ENCODE measurements around the gene PRKCB. TPM values are rescaled to one million over a fixed set of nuclear protein-coding genes. Genes with fewer than 3 reads are reported as not detected.

Gene PRKCB
- total and polyA plus RNA-seq, 9 donors = 0.38 to 5.0 (median 1.2) TPM

DNA sequence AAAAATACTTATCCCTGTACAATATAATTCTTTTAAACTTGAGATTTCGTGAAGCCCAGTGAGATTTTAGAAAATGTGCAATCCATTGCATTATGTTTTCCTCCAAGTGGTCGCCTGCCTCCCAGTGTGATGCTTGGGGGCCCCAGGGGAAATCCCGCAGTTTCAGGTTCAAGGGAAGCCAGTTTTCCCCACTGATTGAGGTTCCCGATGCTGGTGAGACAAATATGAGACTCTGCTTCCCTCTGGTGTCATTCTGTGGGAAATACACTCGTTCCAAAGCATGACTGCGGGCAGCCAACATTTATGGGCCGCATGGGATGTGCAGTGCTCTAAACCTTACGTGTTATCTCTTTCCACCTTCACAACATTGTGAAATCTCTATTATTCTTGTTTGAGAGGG is 200.8 kb downstream of the PRKCB start:
- H3K36me3 ChIP-seq = no peaks in the 10 kb centered on the region
- intact Hi-C loops (cut with DNase I) = loop anchor here in 1 of 4 donors (10.0 kb wide), 2 partner anchors 232 to 302 kb away; no protein-coding TSS in a partner anchor
- H3K4me3 ChIP-seq = no peak overlapping the region
- DNase-seq = no peak
- H3K4me1 ChIP-seq (ENCODE audit: insufficient read depth) = no peaks in the 10 kb centered on the region
- H3K27me3 ChIP-seq = no peaks in the 10 kb centered on the region
- H3K27ac ChIP-seq = no peak overlapping the region
- no peaks in the 10 kb centered on the region for H3K9me3 ChIP-seq
- TF ChIP-seq, protein P1, sequence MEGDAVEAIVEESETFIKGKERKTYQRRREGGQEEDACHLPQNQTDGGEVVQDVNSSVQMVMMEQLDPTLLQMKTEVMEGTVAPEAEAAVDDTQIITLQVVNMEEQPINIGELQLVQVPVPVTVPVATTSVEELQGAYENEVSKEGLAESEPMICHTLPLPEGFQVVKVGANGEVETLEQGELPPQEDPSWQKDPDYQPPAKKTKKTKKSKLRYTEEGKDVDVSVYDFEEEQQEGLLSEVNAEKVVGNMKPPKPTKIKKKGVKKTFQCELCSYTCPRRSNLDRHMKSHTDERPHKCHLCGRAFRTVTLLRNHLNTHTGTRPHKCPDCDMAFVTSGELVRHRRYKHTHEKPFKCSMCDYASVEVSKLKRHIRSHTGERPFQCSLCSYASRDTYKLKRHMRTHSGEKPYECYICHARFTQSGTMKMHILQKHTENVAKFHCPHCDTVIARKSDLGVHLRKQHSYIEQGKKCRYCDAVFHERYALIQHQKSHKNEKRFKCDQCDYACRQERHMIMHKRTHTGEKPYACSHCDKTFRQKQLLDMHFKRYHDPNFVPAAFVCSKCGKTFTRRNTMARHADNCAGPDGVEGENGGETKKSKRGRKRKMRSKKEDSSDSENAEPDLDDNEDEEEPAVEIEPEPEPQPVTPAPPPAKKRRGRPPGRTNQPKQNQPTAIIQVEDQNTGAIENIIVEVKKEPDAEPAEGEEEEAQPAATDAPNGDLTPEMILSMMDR (IDR thresholded peaks at IDR 0.05) = peak in 1 of 3 donors; percentile 31
- TF ChIP-seq POLR2A (IDR thresholded peaks at IDR 0.05) = no peak
- no peak for TF ChIP-seq EP300 (IDR thresholded peaks at IDR 0.05)
- 3 to 5% (median 4%) methylated on average over 8 of the region's 8 CpGs for WGBS, 3 donors

GRCh38 chr16:24037335-24037734 is 201.6 kb downstream of the PRKCB start:
- H3K4me1 ChIP-seq (ENCODE audit: insufficient read depth) = no peaks in the 10 kb centered on the region
- intact Hi-C loops (cut with DNase I) = loop anchor here in 1 of 4 donors (10.0 kb wide), 2 partner anchors 233 to 303 kb away; no protein-coding TSS in a partner anchor
- WGBS, 3 donors = 31 to 53% (median 41%) methylated on average over 3 of the region's 3 CpGs

DNA sequence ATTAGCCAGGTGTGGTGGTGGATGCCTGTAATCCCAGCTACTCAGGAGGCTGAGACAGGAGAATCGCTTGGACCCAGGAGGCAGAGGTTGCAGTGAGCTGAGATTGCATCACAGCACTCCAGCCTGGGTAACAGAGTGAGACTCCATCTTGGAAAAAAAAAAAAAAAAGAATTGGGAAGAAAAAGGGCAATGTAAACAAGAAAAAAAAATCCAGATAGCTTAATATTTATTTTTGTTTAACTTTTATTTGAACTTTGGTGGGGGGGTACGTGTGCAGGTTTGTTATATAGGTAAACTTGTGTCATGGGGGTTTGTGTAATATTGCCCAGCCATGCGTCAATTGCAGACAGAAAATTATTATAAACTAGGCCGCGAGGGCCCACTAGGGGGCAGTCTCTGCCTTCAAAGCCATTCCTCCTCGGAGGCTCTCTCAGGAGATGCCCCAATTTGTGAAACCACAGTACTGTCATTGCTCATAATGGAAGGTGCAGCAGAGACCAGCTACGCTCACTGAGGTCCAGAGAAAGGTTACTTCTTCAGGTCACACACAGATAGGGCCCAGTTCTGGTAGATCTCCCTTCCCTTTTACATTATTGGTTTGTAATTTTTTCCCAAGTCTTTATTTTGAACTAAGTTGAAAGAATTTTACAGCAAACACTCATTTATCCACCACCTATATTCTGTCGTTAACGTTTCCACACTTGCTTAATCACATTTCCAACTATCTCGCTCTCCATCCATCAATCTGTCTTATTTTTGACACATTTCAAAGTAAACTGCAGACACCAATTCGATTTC is 206.2 kb downstream of the PRKCB start:
- DNase-seq = no peak
- H3K4me1 ChIP-seq (ENCODE audit: insufficient read depth) = no peaks in the 10 kb centered on the region
- no peaks in the 10 kb centered on the region for H3K36me3 ChIP-seq
- H3K27ac ChIP-seq = no peak overlapping the region
- H3K27me3 ChIP-seq = no peaks in the 10 kb centered on the region
- no peak overlapping the region for H3K4me3 ChIP-seq
- 33 to 37% (median 34%) methylated on average over 11 of the region's 11 CpGs for WGBS, 3 donors
- TF ChIP-seq, protein P1 (IDR thresholded peaks at IDR 0.05) = no peak
- no peak for TF ChIP-seq POLR2A (IDR thresholded peaks at IDR 0.05)
- no peak for TF ChIP-seq EP300 (IDR thresholded peaks at IDR 0.05)
- no peaks in the 10 kb centered on the region for H3K9me3 ChIP-seq
- intact Hi-C loops (cut with DNase I) = no loop called here

More at GRCh38 chr16:24037335-24037734, 201.6 kb downstream of the PRKCB start:
- Histone ChIP-seq H3K9me3 (no peaks in the 10 kb centered on the region), H3K27ac (no peak overlapping the region), H3K4me3 (no peak overlapping the region), H3K27me3 (no peaks in the 10 kb centered on the region), H3K36me3 (no peaks in the 10 kb centered on the region)
- no peak for TF ChIP-seq POLR2A (IDR thresholded peaks at IDR 0.05)
- TF ChIP-seq, protein P1 (IDR thresholded peaks at IDR 0.05) = no peak
- TF ChIP-seq EP300 (IDR thresholded peaks at IDR 0.05) = no peak
- DNase-seq = no peak

DNA sequence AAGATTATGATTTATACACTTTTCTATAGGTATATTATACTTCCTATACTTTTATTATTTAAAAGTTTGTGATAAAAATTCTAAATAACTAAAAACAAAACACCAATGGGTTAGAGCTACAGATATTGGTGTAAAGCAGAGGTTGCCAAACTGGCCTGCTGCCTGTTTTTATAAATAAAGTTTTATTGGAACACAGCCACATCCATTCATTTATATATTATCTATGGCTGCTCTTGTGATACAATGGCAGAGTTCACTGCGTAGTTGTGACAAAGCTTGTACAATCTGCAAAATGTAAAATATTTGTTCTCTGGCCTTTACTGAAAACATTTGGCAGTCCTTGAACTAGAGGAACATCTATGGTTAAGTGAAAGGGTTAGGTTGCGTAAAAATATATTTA is 208.7 kb downstream of the PRKCB start:
- no peak overlapping the region for H3K27ac ChIP-seq

More for the DNA sequence above, 208.7 kb downstream of the PRKCB start:
- Histone ChIP-seq H3K9me3 (no peaks in the 10 kb centered on the region), H3K4me1 (ENCODE audit: insufficient read depth) (no peaks in the 10 kb centered on the region), H3K36me3 (no peaks in the 10 kb centered on the region), H3K27me3 (no peaks in the 10 kb centered on the region), H3K4me3 (no peak overlapping the region)
- 56 to 78% (median 58%) methylated on average over 2 of the region's 2 CpGs for WGBS, 3 donors
- no peak for DNase-seq
- TF ChIP-seq POLR2A (IDR thresholded peaks at IDR 0.05) (no peak), EP300 (IDR thresholded peaks at IDR 0.05) (no peak)
- TF ChIP-seq, protein P1 (IDR thresholded peaks at IDR 0.05) = no peak
- intact Hi-C loops (cut with DNase I) = no loop called here

All from ovary (tissue), 9 donors.